Measurements from ENCODE around the gene STX2.
"Not testable (repeated sequence)": the region's sequence is repeated elsewhere in the genome, so short reads cannot be mapped to it uniquely, and the experiment has no call there.

STX2 gene

GRCh38 chr12:130805635-130806034, 33.4 kb downstream of the STX2 start:
- Mint-ChIP-seq H3K27ac (no peak overlapping the region), H3K36me3 (peaks cover 65% of the 10 kb centered on the region), H3K27me3 (no peaks in the 10 kb centered on the region), H3K4me1 (no peaks in the 10 kb centered on the region), H3K9me3 (no peaks in the 10 kb centered on the region), H3K4me3 (no peak overlapping the region)
- ATAC-seq = no peak

GRCh38 chr12:130804216-130804615, 34.8 kb downstream of the STX2 start:
- ATAC-seq = no peak
- Mint-ChIP-seq H3K27ac (no peak overlapping the region), H3K36me3 (peaks cover 76% of the 10 kb centered on the region), H3K27me3 (no peaks in the 10 kb centered on the region), H3K4me1 (no peaks in the 10 kb centered on the region), H3K9me3 (no peaks in the 10 kb centered on the region), H3K4me3 (no peak overlapping the region)

- H3K4me1 Mint-ChIP-seq = no peaks in the 10 kb centered on the region
- no peak overlapping the region for H3K27ac Mint-ChIP-seq
- no peak overlapping the region for H3K4me3 Mint-ChIP-seq
- no peaks in the 10 kb centered on the region for H3K27me3 Mint-ChIP-seq
- H3K36me3 Mint-ChIP-seq = peaks cover 76% of the 10 kb centered on the region
- ATAC-seq = no peak
- H3K9me3 Mint-ChIP-seq = no peaks in the 10 kb centered on the region
Observed at GRCh38 chr12:130803702-130804101, 35.3 kb downstream of the STX2 start.

GRCh38 chr12:130800312-130800711, 38.7 kb downstream of the STX2 start:
- peaks cover 6% of the 10 kb centered on the region for H3K4me1 Mint-ChIP-seq
- no peaks in the 10 kb centered on the region for H3K27me3 Mint-ChIP-seq
- no peak overlapping the region for H3K4me3 Mint-ChIP-seq
- ATAC-seq = no peak
- peaks cover 56% of the 10 kb centered on the region for H3K36me3 Mint-ChIP-seq
- no peaks in the 10 kb centered on the region for H3K9me3 Mint-ChIP-seq
- H3K27ac Mint-ChIP-seq = no peak overlapping the region

GRCh38 chr12:130799051-130799450, 40.0 kb downstream of the STX2 start:
- Mint-ChIP-seq H3K4me3 (no peak overlapping the region), H3K27ac (no peak overlapping the region), H3K36me3 (peaks cover 44% of the 10 kb centered on the region), H3K4me1 (peaks cover 6% of the 10 kb centered on the region), H3K9me3 (no peaks in the 10 kb centered on the region), H3K27me3 (no peaks in the 10 kb centered on the region)
- ATAC-seq = no peak

- H3K36me3 Mint-ChIP-seq = peaks cover 39% of the 10 kb centered on the region
Observed at GRCh38 chr12:130796985-130797686, 41.9 kb downstream of the STX2 start.

GRCh38 chr12:130795906-130796305, 43.1 kb downstream of the STX2 start:
- Mint-ChIP-seq H3K4me1 (peaks cover 6% of the 10 kb centered on the region), H3K27me3 (no peaks in the 10 kb centered on the region), H3K9me3 (no peaks in the 10 kb centered on the region), H3K27ac (no peak overlapping the region), H3K4me3 (no peak overlapping the region), H3K36me3 (peaks cover 39% of the 10 kb centered on the region)
- no peak for ATAC-seq

More at GRCh38 chr12:130796985-130797686, 41.9 kb downstream of the STX2 start:
- peak overlapping the region; percentile 28 for H3K27ac Mint-ChIP-seq
- H3K4me1 Mint-ChIP-seq = peaks cover 6% of the 10 kb centered on the region
- no peaks in the 10 kb centered on the region for H3K9me3 Mint-ChIP-seq
- H3K4me3 Mint-ChIP-seq = peak overlapping the region; percentile 47
- H3K27me3 Mint-ChIP-seq = no peaks in the 10 kb centered on the region
- ATAC-seq = peak; percentile 58

GRCh38 chr12:130793554-130793849, 45.5 kb downstream of the STX2 start:
- no peak for ATAC-seq

GRCh38 chr12:130792821-130793553, 46.1 kb downstream of the STX2 start:
- H3K27me3 Mint-ChIP-seq = no peaks in the 10 kb centered on the region
- H3K27ac Mint-ChIP-seq = no peak overlapping the region
- H3K9me3 Mint-ChIP-seq = no peaks in the 10 kb centered on the region
- H3K4me3 Mint-ChIP-seq = no peak overlapping the region
- no peak for ATAC-seq
- H3K4me1 Mint-ChIP-seq = peaks cover 6% of the 10 kb centered on the region
- H3K36me3 Mint-ChIP-seq = peaks cover 36% of the 10 kb centered on the region

More at GRCh38 chr12:130793554-130793849, 45.5 kb downstream of the STX2 start:
- Mint-ChIP-seq H3K27me3 (no peaks in the 10 kb centered on the region), H3K9me3 (no peaks in the 10 kb centered on the region), H3K27ac (no peak overlapping the region), H3K4me3 (no peak overlapping the region), H3K4me1 (peaks cover 6% of the 10 kb centered on the region), H3K36me3 (peaks cover 34% of the 10 kb centered on the region)

- H3K27me3 Mint-ChIP-seq = no peaks in the 10 kb centered on the region
- ATAC-seq = no peak
- H3K9me3 Mint-ChIP-seq = no peaks in the 10 kb centered on the region
- H3K27ac Mint-ChIP-seq = no peak overlapping the region
- H3K4me1 Mint-ChIP-seq = no peaks in the 10 kb centered on the region
- H3K4me3 Mint-ChIP-seq = no peak overlapping the region
- peaks cover 44% of the 10 kb centered on the region for H3K36me3 Mint-ChIP-seq
Observed at GRCh38 chr12:130791629-130792028, 47.4 kb downstream of the STX2 start.

- Mint-ChIP-seq H3K27me3 (no peaks in the 10 kb centered on the region), H3K4me3 (no peak overlapping the region), H3K9me3 (peaks cover 7% of the 10 kb centered on the region), H3K27ac (no peak overlapping the region), H3K4me1 (no peaks in the 10 kb centered on the region), H3K36me3 (peaks cover 72% of the 10 kb centered on the region)
- no peak for ATAC-seq
Observed at GRCh38 chr12:130788515-130788914, 50.5 kb downstream of the STX2 start.

- no peak overlapping the region for H3K4me3 Mint-ChIP-seq
- peak; percentile 24 for ATAC-seq
- H3K4me1 Mint-ChIP-seq = no peaks in the 10 kb centered on the region
- no peak overlapping the region for H3K27ac Mint-ChIP-seq
- no peaks in the 10 kb centered on the region for H3K27me3 Mint-ChIP-seq
- H3K9me3 Mint-ChIP-seq = peaks cover 7% of the 10 kb centered on the region
- H3K36me3 Mint-ChIP-seq = peaks cover 74% of the 10 kb centered on the region
Observed at GRCh38 chr12:130787445-130788410, 51.3 kb downstream of the STX2 start.

GRCh38 chr12:130787041-130787440, 52.0 kb downstream of the STX2 start:
- Mint-ChIP-seq H3K4me1 (no peaks in the 10 kb centered on the region), H3K36me3 (peaks cover 81% of the 10 kb centered on the region), H3K4me3 (no peak overlapping the region), H3K27ac (no peak overlapping the region), H3K9me3 (peaks cover 7% of the 10 kb centered on the region), H3K27me3 (no peaks in the 10 kb centered on the region)
- peak; percentile 8 for ATAC-seq

- H3K36me3 Mint-ChIP-seq = peaks cover 74% of the 10 kb centered on the region
- H3K27me3 Mint-ChIP-seq = peaks cover 18% of the 10 kb centered on the region
- no peak overlapping the region for H3K4me3 Mint-ChIP-seq
- no peaks in the 10 kb centered on the region for H3K4me1 Mint-ChIP-seq
- ATAC-seq = no peak
- no peak overlapping the region for H3K27ac Mint-ChIP-seq
- peaks cover 10% of the 10 kb centered on the region for H3K9me3 Mint-ChIP-seq
Observed at GRCh38 chr12:130783110-130783715, 55.8 kb downstream of the STX2 start.

GRCh38 chr12:130782245-130782644, 56.8 kb downstream of the STX2 start:
- H3K36me3 Mint-ChIP-seq = peaks cover 64% of the 10 kb centered on the region
- H3K27ac Mint-ChIP-seq, H3K4me1 Mint-ChIP-seq, H3K4me3 Mint-ChIP-seq, H3K9me3 Mint-ChIP-seq, ATAC-seq: not testable (repeated sequence)
- peaks cover 28% of the 10 kb centered on the region for H3K27me3 Mint-ChIP-seq
